Stromal cell of bone marrow (primary cell): ENCODE measurements around the gene KAZALD1.

ENCODE experiments used
- DNase-seq: peaks from one replicate; pipeline ENCODE4 v3.0.0-alpha.2; 2012; ENCODE audit warnings: low read depth

Gene KAZALD1

GRCh38 chr10:101047961-101048892 lies 13.6 kb upstream of the KAZALD1 start:
- DNase-seq = no peak

- no peak for DNase-seq
These were observed 11.3 kb upstream of the KAZALD1 start for GRCh38 chr10:101050208-101051069.

GRCh38 chr10:101052285-101052684 lies 9.5 kb upstream of the KAZALD1 start:
- peak; percentile 76 for DNase-seq

GRCh38 chr10:101053516-101053915 lies 8.3 kb upstream of the KAZALD1 start:
- peak; percentile 74 for DNase-seq

- no peak for DNase-seq
These were observed 7.4 kb upstream of the KAZALD1 start for GRCh38 chr10:101054351-101054750.

- no peak for DNase-seq
These were observed 6.9 kb upstream of the KAZALD1 start for GRCh38 chr10:101054876-101055275.

GRCh38 chr10:101055411-101055810 lies 6.4 kb upstream of the KAZALD1 start:
- no peak for DNase-seq

- DNase-seq = no peak
These were observed 5.2 kb upstream of the KAZALD1 start for GRCh38 chr10:101056365-101057151.

- DNase-seq = peak; percentile 95
These were observed 1.5 kb upstream of the KAZALD1 start for GRCh38 chr10:101060036-101060950.

- peak; percentile 83 for DNase-seq
These were observed 702 bp upstream of the KAZALD1 start for GRCh38 chr10:101060951-101061623.

GRCh38 chr10:101062232-101063049 lies 652 bp downstream of the KAZALD1 start:
- DNase-seq = no peak

GRCh38 chr10:101063050-101063525 lies 1.3 kb downstream of the KAZALD1 start:
- no peak for DNase-seq

- DNase-seq = no peak
These were observed 2.0 kb downstream of the KAZALD1 start for GRCh38 chr10:101063548-101064414.

GRCh38 chr10:101064415-101065030 lies 2.7 kb downstream of the KAZALD1 start:
- no peak for DNase-seq

GRCh38 chr10:101065481-101066145 lies 3.8 kb downstream of the KAZALD1 start:
- no peak for DNase-seq

GRCh38 chr10:101066146-101066895 lies 4.5 kb downstream of the KAZALD1 start:
- peak; percentile 30 for DNase-seq
